Left lung (tissue), 10 donors: ENCODE measurements around the gene PAK5. TPM values are rescaled to one million over a fixed set of nuclear protein-coding genes. Genes with fewer than 3 reads are reported as not detected.

Experiments
- ATAC-seq: fragments of 200-7000 bp; cut with Tn5 transposase; one replicate; pipeline ENCODE4 v1.9.1; 2020; ENCODE audit warnings: moderate library complexity
- DNase-seq, 4 donors: peaks; one replicate each; pipeline ENCODE4 v3.0.0-alpha.2; 2013 to 2020
- H3K27ac ChIP-seq, 2 donors: fragments of 200-600 bp; sonication (generic) in 1 of 2; one replicate each; pipeline versions ENCODE4 v1.5.0 to v1.8.0; 2020 to 2021
- H3K27me3 ChIP-seq, 2 donors: fragments of 200-600 bp; sonication (generic) in 1 of 2; one replicate each; pipeline versions ENCODE4 v1.5.0 to v1.8.0; 2020 to 2021
- H3K36me3 ChIP-seq, 2 donors: fragments of 200-600 bp; sonication (generic) in 1 of 2; one replicate each; pipeline versions ENCODE4 v1.5.0 to v1.8.0; 2020 to 2021
- H3K4me1 ChIP-seq, 2 donors: fragments of 200-600 bp; one replicate each; pipeline ENCODE4 v1.8.0; 2021
- H3K4me3 ChIP-seq, 2 donors: fragments of 200-600 bp; sonication (generic) in 1 of 2; one replicate each; pipeline versions ENCODE4 v1.5.0 to v1.8.0; 2020 to 2021; ENCODE audit warnings: mild to moderate bottlenecking in 1 of 2
- H3K9me3 ChIP-seq, 2 donors: fragments of 200-600 bp; sonication (generic) in 1 of 2; one replicate each; pipeline versions ENCODE4 v1.5.0 to v1.8.0; 2020 to 2021
- CTCF ChIP-seq, 2 donors: fragments of 200-600 bp; sonication (generic) in 1 of 2; IDR thresholded peaks; one replicate each; pipeline versions ENCODE4 v1.5.0 to v1.8.0; 2021; ENCODE audit warnings: antibody characterized with exemption in 2 of 2
- intact Hi-C, 2 donors: fragments of 100-400 bp; cut with DNase I; formaldehyde crosslinking; loops; one replicate each; pipeline versions ENCODE4 v1.11.2 to v1.14.2; 2022
- polyA plus RNA-seq, 6 donors: library from polyadenylated mRNA; unstranded; fragments of 120-200 nt; gene quantifications; one replicate each; pipeline ENCODE4 v1.2.1, GENCODE V29; 2013; ENCODE audit not compliant: insufficient read length in 6 of 6
- total RNA-seq, 2 donors: library from RNA; stranded (reverse); fragmentation: NEBNext Ultra II Directional; extraction: Animal tissue kit (Norgen Biotek cat#: 25700); gene quantifications; one replicate each; pipeline ENCODE4 v1.2.1, GENCODE V29; 2021
- donor health status: DM: no; HTN: yes; CAD: no.
- donor health status: DM: no; HTN: no; CAD: no.

The PAK5 gene
- total and polyA plus RNA-seq, 8 donors, result 0.15 to 0.46 (median 0.38) TPM; not detected in 1

- peaks cover 0 to 4% of the 10 kb centered on the region in 2 donors for H3K9me3 ChIP-seq
- TF ChIP-seq CTCF (IDR thresholded peaks at IDR 0.05), result no peak
- DNase-seq (no peak), ATAC-seq (no peak)
- H3K4me1 ChIP-seq, result no peaks in the 10 kb centered on the region
- H3K36me3 ChIP-seq, result no peaks in the 10 kb centered on the region
- intact Hi-C loops, result no loop called here
- no peaks in the 10 kb centered on the region for H3K27me3 ChIP-seq
- no peak overlapping the region for H3K27ac ChIP-seq
- H3K4me3 ChIP-seq, result no peak overlapping the region
Measured at GRCh38 chr20:9710685-9711084, 128.2 kb downstream of the PAK5 start.

GRCh38 chr20:9705722-9706476 lies 133.0 kb downstream of the PAK5 start:
- no peak overlapping the region for H3K27ac ChIP-seq
- no peak overlapping the region for H3K4me3 ChIP-seq
- no peaks in the 10 kb centered on the region for H3K36me3 ChIP-seq
- intact Hi-C loops, result no loop called here
- TF ChIP-seq CTCF (IDR thresholded peaks at IDR 0.05), result no peak
- no peaks in the 10 kb centered on the region for H3K27me3 ChIP-seq
- no peak for DNase-seq
- no peaks in the 10 kb centered on the region for H3K4me1 ChIP-seq
- no peak for ATAC-seq
- no peaks in the 10 kb centered on the region for H3K9me3 ChIP-seq

- Histone ChIP-seq H3K27ac (no peak overlapping the region), H3K9me3 (no peaks in the 10 kb centered on the region), H3K4me3 (no peak overlapping the region), H3K36me3 (no peaks in the 10 kb centered on the region), H3K4me1 (no peaks in the 10 kb centered on the region), H3K27me3 (no peaks in the 10 kb centered on the region)
- no peak for DNase-seq
- intact Hi-C loops, result no loop called here
- no peak for TF ChIP-seq CTCF (IDR thresholded peaks at IDR 0.05)
- ATAC-seq, result no peak
Measured at GRCh38 chr20:9699181-9699580, 139.7 kb downstream of the PAK5 start.

- Histone ChIP-seq H3K4me1 (no peaks in the 10 kb centered on the region), H3K9me3 (no peaks in the 10 kb centered on the region), H3K36me3 (no peaks in the 10 kb centered on the region), H3K4me3 (no peak overlapping the region), H3K27me3 (no peaks in the 10 kb centered on the region), H3K27ac (no peak overlapping the region)
- DNase-seq (no peak), ATAC-seq (no peak)
- intact Hi-C loops, result no loop called here
- TF ChIP-seq CTCF (IDR thresholded peaks at IDR 0.05), result no peak
Measured at GRCh38 chr20:9689041-9689440, 149.8 kb downstream of the PAK5 start.

GRCh38 chr20:9686866-9687265 lies 152.0 kb downstream of the PAK5 start:
- DNase-seq (no peak), ATAC-seq (no peak)
- Histone ChIP-seq H3K4me3 (no peak overlapping the region), H3K9me3 (no peaks in the 10 kb centered on the region), H3K27ac (no peak overlapping the region), H3K4me1 (no peaks in the 10 kb centered on the region), H3K27me3 (no peaks in the 10 kb centered on the region), H3K36me3 (no peaks in the 10 kb centered on the region)
- no peak for TF ChIP-seq CTCF (IDR thresholded peaks at IDR 0.05)
- intact Hi-C loops, result no loop called here
